Ishikawa (cell line): ENCODE measurements around the gene RASA3.

Experiments used
- CEBPB ChIP-seq: IDR thresholded peaks from 2 replicates; pipeline ENCODE4 v1.6.1; 2012
- CREB1 ChIP-seq: IDR thresholded peaks from 2 replicates; pipeline ENCODE4 v1.6.1; 2012; ENCODE audit warnings: low read depth
- EGR1 ChIP-seq: IDR thresholded peaks from 2 replicates; pipeline ENCODE4 v1.6.1; 2012
- EP300 ChIP-seq: IDR thresholded peaks from 2 replicates; pipeline ENCODE4 v1.6.1; 2012; ENCODE audit warnings: borderline replicate concordance
- FOXM1 ChIP-seq: IDR thresholded peaks from 2 replicates; pipeline ENCODE4 v1.6.1; 2012; ENCODE audit warnings: low read depth, borderline replicate concordance
- MAX ChIP-seq: IDR thresholded peaks from 2 replicates; pipeline ENCODE4 v1.6.1; 2012
- NFIC ChIP-seq: IDR thresholded peaks from 2 replicates; pipeline ENCODE4 v1.6.1; 2012
- RAD21 ChIP-seq: IDR thresholded peaks from 2 replicates; pipeline ENCODE4 v1.6.1; 2012; ENCODE audit warnings: low read depth
- REST ChIP-seq: IDR thresholded peaks from 2 replicates; pipeline ENCODE4 v1.6.1; 2012; ENCODE audit warnings: low read depth, mild to moderate bottlenecking
- TAF1 ChIP-seq: IDR thresholded peaks from 2 replicates; pipeline ENCODE4 v1.6.1; 2012; ENCODE audit warnings: low read depth, mild to moderate bottlenecking
- TCF12 ChIP-seq: IDR thresholded peaks from 2 replicates; pipeline ENCODE4 v1.6.1; 2012; ENCODE audit warnings: low read depth
- TEAD4 ChIP-seq: IDR thresholded peaks from 2 replicates; pipeline ENCODE4 v1.6.1; 2012
- USF1 ChIP-seq: IDR thresholded peaks from 2 replicates; pipeline ENCODE4 v1.6.1; 2012
- YY1 ChIP-seq: IDR thresholded peaks from 2 replicates; pipeline ENCODE4 v1.6.1; 2012; ENCODE audit warnings: low read depth
- ZBTB7A ChIP-seq: IDR thresholded peaks from 2 replicates; pipeline ENCODE4 v1.6.1; 2012; ENCODE audit warnings: low read depth

The RASA3 gene

GRCh38 chr13:114149774-114150740 is 17.6 kb upstream of the RASA3 start:
- no peak for TF ChIP-seq TEAD4

- TF ChIP-seq RAD21 (no peak), FOXM1 (no peak), CEBPB (no peak), YY1 (no peak)
Measured at GRCh38 chr13:114148521-114148855, 16.1 kb upstream of the RASA3 start.

- TF ChIP-seq YY1: no peak
- no peak for TF ChIP-seq CREB1
Measured at GRCh38 chr13:114147803-114148520, 15.5 kb upstream of the RASA3 start.

GRCh38 chr13:114146629-114147028 is 14.2 kb upstream of the RASA3 start:
- TF ChIP-seq TAF1: no peak

- TF ChIP-seq NFIC (no peak), FOXM1 (no peak), YY1 (no peak), CREB1 (no peak), TEAD4 (no peak), EGR1 (no peak), RAD21 (no peak), REST (no peak), MAX (no peak), ZBTB7A (no peak), TAF1 (no peak), CEBPB (no peak), TCF12 (no peak), USF1 (no peak), EP300 (no peak)
Measured at GRCh38 chr13:114146173-114146572, 13.8 kb upstream of the RASA3 start.

- TF ChIP-seq ZBTB7A (no peak), TEAD4 (no peak), NFIC (no peak), CREB1 (no peak), USF1 (no peak), REST (no peak), RAD21 (no peak), EGR1 (no peak), MAX (no peak)
Measured at GRCh38 chr13:114145722-114146121, 13.3 kb upstream of the RASA3 start.

- TF ChIP-seq RAD21 (no peak), REST (no peak), ZBTB7A (no peak), EGR1 (no peak), TAF1 (no peak), EP300 (no peak), CREB1 (no peak), USF1 (no peak), NFIC (no peak), TCF12 (no peak), CEBPB (no peak), MAX (no peak), FOXM1 (no peak), YY1 (no peak)
Measured at GRCh38 chr13:114145256-114145655, 12.8 kb upstream of the RASA3 start.
